ENCODE results near the gene NF2. TPM values are rescaled to one million over a fixed set of nuclear protein-coding genes. Genes with fewer than 3 reads are reported as not detected.

Gene NF2
- total RNA-seq, 1 donor from 2014 or later: 35.4 TPM

GRCh38 chr22:29732883-29733282, 129.4 kb downstream of the NF2 start:
- no peak overlapping the region for H3K4me3 Mint-ChIP-seq (ENCODE audit: unreplicated experiment)
- no peak for TF ChIP-seq CTCF (IDR thresholded peaks at IDR 0.05; ENCODE audit: partially characterized antibody, unreplicated experiment)
- H3K27ac Mint-ChIP-seq (ENCODE audit: unreplicated experiment): no peak overlapping the region
- peaks cover 1% of the 10 kb centered on the region for H3K4me1 Mint-ChIP-seq (ENCODE audit: low read depth, unreplicated experiment)
- peaks cover 4% of the 10 kb centered on the region for H3K9me3 Mint-ChIP-seq (ENCODE audit: unreplicated experiment)
- no peak for DNase-seq
- no peaks in the 10 kb centered on the region for H3K36me3 Mint-ChIP-seq (ENCODE audit: unreplicated experiment)
- peaks cover 8% of the 10 kb centered on the region for H3K27me3 Mint-ChIP-seq (ENCODE audit: unreplicated experiment)

GRCh38 chr22:29733362-29734201, 130.1 kb downstream of the NF2 start:
- Mint-ChIP-seq H3K9me3 (ENCODE audit: unreplicated experiment) (peaks cover 4% of the 10 kb centered on the region), H3K27ac (ENCODE audit: unreplicated experiment) (no peak overlapping the region), H3K27me3 (ENCODE audit: unreplicated experiment) (peaks cover 8% of the 10 kb centered on the region), H3K36me3 (ENCODE audit: unreplicated experiment) (no peaks in the 10 kb centered on the region), H3K4me3 (ENCODE audit: unreplicated experiment) (no peak overlapping the region), H3K4me1 (ENCODE audit: low read depth, unreplicated experiment) (peaks cover 1% of the 10 kb centered on the region)
- TF ChIP-seq CTCF (IDR thresholded peaks at IDR 0.05; ENCODE audit: partially characterized antibody, unreplicated experiment): no peak
- no peak for DNase-seq

- H3K36me3 Mint-ChIP-seq (ENCODE audit: unreplicated experiment): no peaks in the 10 kb centered on the region
- H3K4me3 Mint-ChIP-seq (ENCODE audit: unreplicated experiment): no peak overlapping the region
- H3K9me3 Mint-ChIP-seq (ENCODE audit: unreplicated experiment): peaks cover 3% of the 10 kb centered on the region
- H3K4me1 Mint-ChIP-seq (ENCODE audit: low read depth, unreplicated experiment): peaks cover 1% of the 10 kb centered on the region
- no peak overlapping the region for H3K27ac Mint-ChIP-seq (ENCODE audit: unreplicated experiment)
- TF ChIP-seq CTCF (IDR thresholded peaks at IDR 0.05; ENCODE audit: partially characterized antibody, unreplicated experiment): no peak
- no peak for DNase-seq
- peaks cover 7% of the 10 kb centered on the region for H3K27me3 Mint-ChIP-seq (ENCODE audit: unreplicated experiment)
Observed at GRCh38 chr22:29734406-29734805, 131.0 kb downstream of the NF2 start.

- no peak overlapping the region for H3K4me3 Mint-ChIP-seq (ENCODE audit: unreplicated experiment)
- no peak overlapping the region for H3K27ac Mint-ChIP-seq (ENCODE audit: unreplicated experiment)
- H3K9me3 Mint-ChIP-seq (ENCODE audit: unreplicated experiment): peaks cover 3% of the 10 kb centered on the region
- TF ChIP-seq CTCF (IDR thresholded peaks at IDR 0.05; ENCODE audit: partially characterized antibody, unreplicated experiment): no peak
- no peaks in the 10 kb centered on the region for H3K36me3 Mint-ChIP-seq (ENCODE audit: unreplicated experiment)
- H3K4me1 Mint-ChIP-seq (ENCODE audit: low read depth, unreplicated experiment): peaks cover 1% of the 10 kb centered on the region
- DNase-seq: no peak
- H3K27me3 Mint-ChIP-seq (ENCODE audit: unreplicated experiment): peaks cover 7% of the 10 kb centered on the region
Observed at GRCh38 chr22:29734838-29735237, 131.4 kb downstream of the NF2 start.

GRCh38 chr22:29735416-29735815, 132.0 kb downstream of the NF2 start:
- Mint-ChIP-seq H3K36me3 (ENCODE audit: unreplicated experiment) (no peaks in the 10 kb centered on the region), H3K27me3 (ENCODE audit: unreplicated experiment) (peaks cover 7% of the 10 kb centered on the region), H3K4me3 (ENCODE audit: unreplicated experiment) (no peak overlapping the region), H3K4me1 (ENCODE audit: low read depth, unreplicated experiment) (peaks cover 1% of the 10 kb centered on the region), H3K27ac (ENCODE audit: unreplicated experiment) (no peak overlapping the region), H3K9me3 (ENCODE audit: unreplicated experiment) (peaks cover 3% of the 10 kb centered on the region)
- no peak for DNase-seq
- no peak for TF ChIP-seq CTCF (IDR thresholded peaks at IDR 0.05; ENCODE audit: partially characterized antibody, unreplicated experiment)

All from glutamatergic neuron (in vitro differentiated cells).